ENCODE results near the gene ATF3. TPM values are rescaled to one million over a fixed set of nuclear protein-coding genes. Genes with fewer than 3 reads are reported as not detected.

ATF3 gene
- total RNA-seq, 1 experiment from 2014 or later, result 10.2 TPM

GRCh38 chr1:212634252-212634651 is 25.7 kb downstream of the ATF3 start:
- CTCF ChIA-PET, result no interaction called here
- intact Hi-C loops (cut with micrococcal nuclease; ENCODE audit: unreplicated experiment), result no loop called here

DNA sequence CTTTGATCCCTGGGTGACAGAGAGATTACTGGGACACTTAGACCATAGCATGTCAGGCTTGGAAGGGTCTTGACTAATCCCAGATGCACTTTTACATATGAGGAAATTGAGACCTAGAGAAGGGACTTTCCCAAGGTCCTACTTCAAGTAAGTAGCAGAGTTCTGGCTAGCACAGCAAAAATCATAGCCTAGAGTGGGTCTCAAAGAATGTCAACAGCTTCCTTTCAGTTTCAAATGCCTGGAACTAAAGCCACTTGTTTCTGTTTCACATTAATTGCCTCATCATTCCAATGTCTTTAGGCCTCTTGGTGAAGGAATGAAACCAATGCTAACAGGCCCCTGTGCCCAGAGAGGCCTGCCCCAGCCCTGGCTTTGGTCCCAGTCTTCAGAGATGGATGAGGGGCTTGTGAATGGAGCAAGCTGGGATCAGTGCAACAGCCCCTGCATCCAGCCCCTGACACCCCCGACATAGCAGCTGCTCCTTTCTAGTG is 26.6 kb downstream of the ATF3 start:
- Histone ChIP-seq H3K4me3 (no peak overlapping the region), H2AFZ (no peak overlapping the region), H3K36me3 (ENCODE audit: low read depth) (no peaks in the 10 kb centered on the region), H3K4me2 (no peak overlapping the region), H3K9me2 (ENCODE audit: insufficient read depth) (no peaks in the 10 kb centered on the region), H3K27me3 (ENCODE audit: insufficient read depth, low read depth) (peaks cover 22% of the 10 kb centered on the region), H3K4me1 (replicated peaks; ENCODE audit: insufficient read depth) (no peaks in the 10 kb centered on the region), H3K27ac (no peak overlapping the region), H3F3A (ENCODE audit: insufficient read depth, low read depth) (no peaks in the 10 kb centered on the region), H3K9me3 (ENCODE audit: insufficient read depth, low read depth) (no peaks in the 10 kb centered on the region), H3K79me2 (ENCODE audit: low read depth) (no peaks in the 10 kb centered on the region), H4K20me1 (ENCODE audit: insufficient read depth) (no peaks in the 10 kb centered on the region)
- CTCF ChIA-PET, result no interaction called here
- intact Hi-C loops (cut with micrococcal nuclease; ENCODE audit: unreplicated experiment), result no loop called here
- POLR2A ChIA-PET (ENCODE audit: unreplicated experiment), result no interaction called here
- DNase-seq, result no peak
- TF ChIP-seq CTCF (conservative IDR thresholded peaks at IDR 0.05), result no peak
- no peak for TF ChIP-seq EZH2 (IDR thresholded peaks at IDR 0.05; ENCODE audit: low read depth)
- BruUV-seq (replicated peaks), result no TSS peak

More at GRCh38 chr1:212634252-212634651, 25.7 kb downstream of the ATF3 start:
- H3K36me3 ChIP-seq (ENCODE audit: low read depth), result no peaks in the 10 kb centered on the region
- no TSS peak for BruUV-seq (replicated peaks)
- H3K27me3 ChIP-seq (ENCODE audit: insufficient read depth, low read depth), result peaks cover 13% of the 10 kb centered on the region
- H3K4me3 ChIP-seq, result no peak overlapping the region
- no peaks in the 10 kb centered on the region for H3K79me2 ChIP-seq (ENCODE audit: low read depth)
- DNase-seq, result no peak
- no peak overlapping the region for H3K4me2 ChIP-seq
- no peaks in the 10 kb centered on the region for H4K20me1 ChIP-seq (ENCODE audit: insufficient read depth)
- no peak overlapping the region for H2AFZ ChIP-seq
- H3K9me3 ChIP-seq (ENCODE audit: insufficient read depth, low read depth), result no peaks in the 10 kb centered on the region
- H3F3A ChIP-seq (ENCODE audit: insufficient read depth, low read depth), result no peaks in the 10 kb centered on the region
- no peak for TF ChIP-seq EZH2 (IDR thresholded peaks at IDR 0.05; ENCODE audit: low read depth)
- TF ChIP-seq CTCF (conservative IDR thresholded peaks at IDR 0.05), result no peak
- H3K4me1 ChIP-seq (replicated peaks; ENCODE audit: insufficient read depth), result no peaks in the 10 kb centered on the region
- no peak overlapping the region for H3K27ac ChIP-seq
- POLR2A ChIA-PET (ENCODE audit: unreplicated experiment), result no interaction called here
- H3K9me2 ChIP-seq (ENCODE audit: insufficient read depth), result no peaks in the 10 kb centered on the region

DNA sequence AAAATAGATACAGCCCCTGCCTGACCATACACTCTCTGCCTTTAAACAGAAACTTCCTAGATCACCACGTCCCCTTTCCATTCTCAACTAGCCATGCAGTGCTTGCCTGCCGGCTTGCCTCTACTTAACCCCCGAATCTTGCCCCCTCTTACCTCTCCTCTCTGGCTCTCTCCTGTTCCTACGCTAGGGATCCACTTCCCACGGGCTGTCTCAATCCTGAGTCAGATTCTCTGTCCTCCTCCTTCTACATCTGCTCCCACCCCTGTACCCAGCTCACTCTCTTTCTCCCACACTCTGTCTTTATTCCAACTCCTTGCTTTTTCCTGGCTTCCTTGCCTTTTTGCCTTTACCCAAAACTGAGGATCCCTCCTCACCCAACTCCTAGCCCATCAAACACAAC is 29.3 kb downstream of the ATF3 start:
- H3K4me2 ChIP-seq, result no peak overlapping the region
- ChIA-PET POLR2A (ENCODE audit: unreplicated experiment) (no interaction called here), CTCF (no interaction called here)
- no peak for DNase-seq
- no peak overlapping the region for H3K27ac ChIP-seq
- intact Hi-C loops (cut with micrococcal nuclease; ENCODE audit: unreplicated experiment), result no loop called here
- peaks cover 30% of the 10 kb centered on the region for H3K27me3 ChIP-seq (ENCODE audit: insufficient read depth, low read depth)
- no peaks in the 10 kb centered on the region for H3K9me2 ChIP-seq (ENCODE audit: insufficient read depth)
- no peak overlapping the region for H3K4me3 ChIP-seq
- no peak for TF ChIP-seq EZH2 (IDR thresholded peaks at IDR 0.05; ENCODE audit: low read depth)
- TF ChIP-seq CTCF (conservative IDR thresholded peaks at IDR 0.05), result no peak
- no peaks in the 10 kb centered on the region for H4K20me1 ChIP-seq (ENCODE audit: insufficient read depth)
- BruUV-seq (replicated peaks), result no TSS peak
- H2AFZ ChIP-seq, result no peak overlapping the region
- no peaks in the 10 kb centered on the region for H3K4me1 ChIP-seq (replicated peaks; ENCODE audit: insufficient read depth)
- H3K36me3 ChIP-seq (ENCODE audit: low read depth), result no peaks in the 10 kb centered on the region
- H3F3A ChIP-seq (ENCODE audit: insufficient read depth, low read depth), result no peaks in the 10 kb centered on the region
- no peaks in the 10 kb centered on the region for H3K79me2 ChIP-seq (ENCODE audit: low read depth)
- no peaks in the 10 kb centered on the region for H3K9me3 ChIP-seq (ENCODE audit: insufficient read depth, low read depth)
